HEK293T (cell line): ENCODE measurements around the gene MEOX1.

Source experiments
- ARNT ChIP-seq: fragments of 450-650 bp; IDR thresholded peaks from 2 replicates; pipeline ENCODE4 v1.6.1; 2017; ENCODE audit warnings: mild to moderate bottlenecking
- BHLHE40 ChIP-seq: fragments of 450-650 bp; IDR thresholded peaks from 2 replicates; pipeline ENCODE4 v1.6.1; 2016; ENCODE audit warnings: mild to moderate bottlenecking, moderate library complexity, borderline replicate concordance
- FOXA1 ChIP-seq: fragments of 450-650 bp; IDR thresholded peaks from 2 replicates; pipeline ENCODE4 v1.6.1; 2016; ENCODE audit warnings: mild to moderate bottlenecking

DNA sequence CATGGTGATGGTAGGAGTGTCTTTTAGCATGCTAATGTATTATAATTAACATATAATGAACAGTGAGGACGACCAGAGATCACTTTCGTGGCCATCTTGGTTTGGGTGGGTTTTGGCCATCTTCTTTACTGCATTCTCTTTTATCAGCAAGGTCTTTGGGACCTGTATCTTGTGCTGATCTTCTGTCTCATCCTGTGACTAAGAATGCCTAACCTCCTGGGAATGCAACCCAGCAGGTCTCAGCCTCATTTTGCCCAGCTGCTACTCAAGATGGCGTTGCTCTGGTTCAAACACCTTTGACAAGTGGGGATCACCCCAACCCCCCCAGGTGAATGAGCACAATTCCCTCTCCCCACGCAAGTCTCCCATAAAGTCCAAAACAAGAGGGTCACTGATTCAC is 66.3 kb downstream of the MEOX1 start:
- TF ChIP-seq FOXA1 (no peak), BHLHE40 (no peak), ARNT (no peak)
